ENCODE measurements around the gene NFIA.

DNA sequence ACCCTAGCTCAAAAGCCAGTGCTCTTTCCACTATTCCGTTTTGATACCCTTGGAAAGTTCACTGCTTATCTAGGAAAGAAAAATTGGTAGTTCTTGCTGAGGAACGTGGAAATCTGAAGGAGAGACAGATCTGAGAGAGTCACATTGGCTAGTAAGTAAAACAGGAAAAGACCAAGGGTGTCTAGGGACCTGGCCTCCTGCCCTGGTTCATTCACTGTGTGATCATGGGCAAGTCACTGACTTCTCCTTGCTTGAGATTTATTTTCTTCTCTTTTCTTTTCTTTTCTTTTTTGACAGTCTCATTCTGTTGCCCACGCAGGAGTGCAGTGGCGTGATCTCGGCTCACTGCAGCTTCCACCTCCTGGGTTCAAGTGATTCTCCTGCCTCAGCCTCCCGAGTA, 90.8 kb downstream of the NFIA start:
- TF ChIP-seq CTCF (IDR thresholded peaks at IDR 0.05) (no peak), POLR2A (IDR thresholded peaks at IDR 0.05) (no peak)
